Thyroid gland (tissue), 4 donors: Measurements from ENCODE around the gene SYT9.

Source experiments
- CTCF ChIP-seq, 6 experiments: fragments of 200-600 bp in 3 of 6; fragments of 450-650 bp in 3 of 6; sonication (generic) in 3 of 6; IDR thresholded peaks; one replicate each; pipeline ENCODE4 v1.5.1; 2016 to 2019; ENCODE audit warnings: antibody characterized with exemption in 6 of 6, mild to moderate bottlenecking in 2 of 6, inconsistent platforms in 1 of 6, moderate library complexity in 1 of 6
- POLR2A ChIP-seq, 2 donors: fragments of 450-650 bp; IDR thresholded peaks; one replicate each; pipeline ENCODE4 v1.6.1; 2017; ENCODE audit warnings: antibody characterized with exemption in 2 of 2, mild to moderate bottlenecking in 2 of 2, moderate library complexity in 1 of 2

- TF ChIP-seq CTCF (IDR thresholded peaks at IDR 0.05) (no peak), POLR2A (IDR thresholded peaks at IDR 0.05) (no peak)
Observed at GRCh38 chr11:7454854-7455253, 203.2 kb downstream of the SYT9 start.
